HG03139 (cell line): ENCODE measurements around the gene FBF1.
"Not testable (repeated sequence)": the region's sequence is repeated elsewhere in the genome, so short reads cannot be mapped to it uniquely, and the experiment has no call there.

Source experiments
- ATAC-seq: cut with Tn5 transposase; IDR thresholded peaks from one replicate; pipeline ENCODE4 v1.9.1; 2021; ENCODE audit not compliant: unreplicated experiment

FBF1 gene

DNA sequence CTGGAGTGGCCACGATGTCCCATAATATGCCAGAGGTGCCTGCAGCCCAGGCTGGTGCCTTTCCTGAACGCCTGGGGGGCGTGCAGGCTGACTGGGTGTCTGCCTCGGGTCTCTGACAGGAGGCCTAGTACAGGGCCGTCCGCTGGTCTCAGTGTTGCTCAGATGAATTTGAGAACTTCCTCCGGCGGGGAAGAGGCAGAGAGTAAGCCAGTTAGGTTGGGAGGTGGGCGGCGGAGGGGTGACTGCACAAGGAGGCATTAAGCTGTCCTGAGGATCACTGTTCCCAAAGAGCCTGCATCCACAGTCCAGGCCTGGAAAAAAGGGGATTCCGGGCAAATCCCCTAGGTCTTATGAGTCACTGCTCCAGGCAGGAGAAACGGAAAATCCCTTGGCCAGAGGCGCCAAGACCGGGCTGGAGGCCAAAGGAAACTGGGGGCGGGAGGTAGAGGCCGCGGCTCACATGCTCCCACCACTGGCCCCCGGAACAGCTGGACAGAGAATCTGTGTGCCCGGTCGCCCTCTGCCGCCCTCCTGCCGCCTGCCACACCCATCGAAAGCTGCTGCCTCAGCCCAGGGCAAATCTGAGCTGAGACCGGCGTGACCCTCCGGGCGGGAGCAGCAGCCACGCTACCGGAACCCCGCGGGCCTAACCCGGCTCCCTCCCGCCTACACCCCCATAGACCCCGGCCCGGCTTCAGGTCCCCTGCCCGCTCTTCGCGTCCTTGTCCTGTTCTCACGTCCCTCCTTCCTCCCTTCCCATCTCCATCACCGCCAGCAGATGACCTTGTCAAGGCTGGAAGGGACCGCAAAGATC lies 63.7 kb downstream of the FBF1 start:
- no peak for ATAC-seq

DNA sequence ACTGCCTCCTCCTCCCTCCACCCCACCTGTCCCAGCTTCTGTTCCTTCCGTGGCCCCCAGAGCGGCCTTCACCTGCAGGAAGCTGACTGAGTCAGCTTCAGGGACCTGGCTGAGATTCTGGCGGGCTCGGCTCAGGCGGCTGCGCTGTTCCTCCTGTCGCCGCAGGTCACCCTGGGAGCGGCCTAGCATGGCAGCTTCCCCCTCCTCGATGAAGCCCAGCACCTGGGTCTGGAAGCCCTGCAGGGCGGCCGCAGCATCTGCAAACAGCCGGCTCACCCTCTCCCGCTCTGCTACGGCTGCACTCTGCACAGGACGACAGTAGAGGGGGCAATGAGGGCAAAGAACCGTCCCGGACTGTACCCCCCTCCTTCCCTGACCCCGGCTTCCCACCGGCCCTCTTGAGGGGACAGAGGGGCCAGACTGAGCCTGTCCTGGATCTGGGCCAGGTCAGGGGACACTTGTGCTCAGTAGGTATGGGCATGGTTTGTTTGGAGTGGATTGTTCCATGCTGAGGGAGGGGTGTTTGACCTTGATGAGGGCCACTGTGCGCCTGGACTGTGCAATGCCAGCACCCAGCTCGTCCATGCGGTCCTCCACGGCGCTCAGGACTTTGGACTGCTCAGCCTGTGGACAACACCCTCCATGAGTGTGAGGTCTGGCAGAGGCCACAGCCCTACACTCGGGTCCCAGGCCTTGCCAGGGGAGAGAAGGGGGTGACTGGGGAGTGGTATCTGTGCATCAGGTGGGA lies 64.5 kb downstream of the FBF1 start:
- no peak for ATAC-seq

DNA sequence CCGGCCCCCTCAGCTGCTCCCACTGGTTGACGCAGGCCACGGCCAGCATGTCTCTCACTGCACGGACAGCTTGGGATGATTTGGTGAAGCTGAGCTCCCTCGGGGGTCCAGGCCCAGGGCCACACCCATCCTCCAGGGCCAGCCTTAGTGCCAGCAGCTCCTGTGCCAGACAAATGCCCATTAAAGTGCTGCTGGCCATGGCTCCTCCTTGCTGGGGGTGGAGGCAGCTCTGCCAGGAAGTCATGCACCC lies 65.0 kb downstream of the FBF1 start:
- ATAC-seq = no peak

DNA sequence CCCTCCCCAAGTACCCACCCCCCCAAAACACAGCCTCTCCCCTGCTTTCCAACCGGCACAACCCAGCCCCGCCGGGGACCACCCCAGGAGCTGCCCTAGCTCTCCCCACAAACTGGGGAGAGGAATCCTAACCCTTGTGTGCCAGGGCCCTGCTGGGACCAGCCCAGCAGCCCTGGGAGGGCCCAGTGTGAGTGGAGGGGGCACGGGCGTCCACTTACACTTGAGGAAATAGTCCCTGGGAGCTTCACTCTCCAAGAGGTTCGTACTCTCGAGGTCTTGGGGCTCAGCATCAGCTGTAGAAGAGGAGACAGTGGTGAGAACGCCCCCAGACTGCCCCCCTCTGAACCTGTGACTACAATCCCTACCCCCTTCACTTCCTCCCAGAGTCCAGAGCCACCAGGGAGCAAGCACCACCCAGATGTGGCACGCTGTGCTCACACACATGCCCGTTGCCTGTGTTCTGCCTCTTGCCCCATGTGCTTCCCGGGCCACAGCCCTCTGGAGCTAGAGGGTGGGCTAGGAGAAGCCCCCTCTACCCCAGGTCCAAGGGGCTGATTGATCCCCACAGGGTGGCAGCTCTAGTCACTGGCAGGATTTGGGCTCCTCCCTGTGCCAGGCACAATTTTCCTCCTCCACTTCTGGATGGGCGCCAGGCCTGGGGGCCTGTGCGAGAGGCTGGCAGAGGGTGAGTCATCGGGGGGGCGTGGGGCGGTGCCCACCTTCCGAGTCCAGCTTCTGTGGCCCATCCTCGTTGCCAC lies 65.5 kb downstream of the FBF1 start:
- ATAC-seq = no peak

DNA sequence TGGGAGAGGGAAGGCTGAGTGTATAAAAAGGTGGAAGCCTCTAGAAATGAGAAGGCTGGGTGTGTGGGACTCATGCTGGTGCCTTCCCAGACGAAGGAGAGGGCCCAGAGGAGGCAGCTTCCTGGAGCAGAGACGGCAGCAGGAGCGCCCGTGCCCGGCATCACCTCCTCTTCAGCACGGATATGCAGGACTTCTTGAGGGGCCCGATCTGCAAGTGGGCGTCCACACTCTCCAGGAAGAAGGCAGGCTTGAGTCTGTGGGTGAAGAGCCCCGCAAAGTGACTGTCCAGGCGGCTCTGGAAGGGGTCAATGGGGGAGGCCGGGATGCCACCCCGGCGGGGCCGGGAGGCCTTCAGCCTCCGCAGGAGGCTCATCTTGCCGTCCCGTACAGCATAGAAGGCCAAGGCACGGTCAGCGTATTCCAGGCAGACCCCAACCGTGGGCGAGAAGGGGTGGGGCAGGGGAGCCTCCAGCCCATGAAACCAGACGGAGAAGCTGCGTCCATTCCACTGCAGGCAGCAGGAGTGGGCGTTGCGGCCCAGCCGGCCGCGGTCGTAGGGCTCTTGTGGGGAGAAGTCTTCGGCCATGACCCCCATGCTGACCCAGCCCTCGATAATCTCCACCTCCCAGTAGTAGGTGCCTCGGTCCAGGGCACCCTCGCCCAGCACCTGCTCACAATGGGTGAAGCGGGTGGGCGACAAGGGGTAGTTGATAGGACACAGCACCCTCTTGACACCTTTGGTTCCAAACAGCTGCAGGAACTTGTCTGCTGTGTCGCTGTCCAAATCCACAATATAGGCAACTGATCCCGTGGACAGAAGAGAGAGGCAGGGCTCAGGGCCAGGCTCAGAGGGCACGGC lies 66.3 kb downstream of the FBF1 start:
- ATAC-seq = no peak

- no peak for ATAC-seq
Observed at GRCh38 chr17:75873587-75874322, 67.1 kb downstream of the FBF1 start.

- ATAC-seq = no peak
Observed at GRCh38 chr17:75872434-75873351, 68.1 kb downstream of the FBF1 start.

- ATAC-seq = not testable (repeated sequence)
Observed at GRCh38 chr17:75870228-75870627, 70.6 kb downstream of the FBF1 start.

- no peak for ATAC-seq
Observed at GRCh38 chr17:75869282-75870141, 71.3 kb downstream of the FBF1 start.

DNA sequence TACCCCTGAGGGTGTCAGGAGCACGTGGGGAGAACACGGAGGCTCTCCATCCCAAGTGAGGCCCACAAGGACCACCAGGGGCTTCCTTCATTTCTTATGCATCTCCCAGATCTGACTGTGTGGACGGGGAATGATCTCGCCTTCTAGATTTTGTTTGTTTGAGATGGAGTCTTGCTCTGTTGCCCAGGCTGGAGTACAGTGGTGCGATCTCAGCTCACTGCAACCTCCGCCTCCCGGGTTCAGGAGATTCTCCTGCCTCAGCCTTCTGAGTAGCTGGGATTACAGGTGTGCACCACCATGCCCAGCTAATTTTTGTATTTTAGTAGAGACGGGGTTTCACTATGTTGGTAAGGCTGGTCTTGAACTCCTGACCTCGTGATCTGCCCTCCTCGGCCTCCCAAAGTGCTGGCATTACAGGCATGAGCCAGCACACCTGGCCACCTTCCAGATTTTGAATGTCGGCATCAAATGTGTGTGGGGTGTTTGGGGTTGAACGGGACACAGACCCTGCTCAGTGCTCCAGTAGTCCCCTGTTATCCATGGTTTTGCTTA lies 72.0 kb downstream of the FBF1 start:
- ATAC-seq = not testable (repeated sequence)

DNA sequence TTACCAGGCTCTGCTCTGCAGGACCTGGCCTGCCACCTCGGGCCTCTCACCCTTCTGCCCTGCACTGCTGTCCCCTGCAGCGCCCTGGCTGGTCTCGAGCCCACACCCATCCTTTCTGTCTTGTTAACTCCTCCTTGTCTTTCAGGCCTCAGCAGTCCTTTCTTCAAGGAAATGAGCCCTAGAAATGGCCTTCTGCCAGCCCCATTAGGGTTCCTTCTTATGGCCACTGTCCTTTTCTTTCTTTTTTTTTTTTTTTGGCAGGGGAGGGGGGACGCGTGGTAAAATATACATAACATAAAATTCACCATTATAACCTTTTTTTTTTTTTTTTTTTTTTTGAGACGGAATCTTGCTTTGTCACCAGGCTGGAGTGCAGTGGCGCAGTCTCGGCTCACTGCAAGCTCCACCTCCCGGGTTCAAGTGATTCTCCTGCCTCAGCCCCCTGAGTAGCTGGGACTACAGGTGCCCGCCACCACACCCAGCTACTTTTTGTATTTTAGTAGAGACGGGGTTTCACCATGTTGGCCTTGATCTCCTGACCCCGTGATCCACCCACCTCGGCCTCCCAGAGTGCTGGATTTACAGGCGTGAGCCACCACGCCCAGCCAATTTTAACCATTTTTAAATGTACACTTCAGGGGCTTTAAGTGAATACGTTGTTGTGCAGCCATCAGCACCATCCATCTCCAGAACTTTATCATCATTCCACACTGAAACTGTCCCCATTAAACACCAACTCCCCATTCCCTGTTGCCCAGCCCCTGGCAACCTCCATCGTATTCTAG lies 75.2 kb downstream of the FBF1 start:
- ATAC-seq = not testable (repeated sequence)

DNA sequence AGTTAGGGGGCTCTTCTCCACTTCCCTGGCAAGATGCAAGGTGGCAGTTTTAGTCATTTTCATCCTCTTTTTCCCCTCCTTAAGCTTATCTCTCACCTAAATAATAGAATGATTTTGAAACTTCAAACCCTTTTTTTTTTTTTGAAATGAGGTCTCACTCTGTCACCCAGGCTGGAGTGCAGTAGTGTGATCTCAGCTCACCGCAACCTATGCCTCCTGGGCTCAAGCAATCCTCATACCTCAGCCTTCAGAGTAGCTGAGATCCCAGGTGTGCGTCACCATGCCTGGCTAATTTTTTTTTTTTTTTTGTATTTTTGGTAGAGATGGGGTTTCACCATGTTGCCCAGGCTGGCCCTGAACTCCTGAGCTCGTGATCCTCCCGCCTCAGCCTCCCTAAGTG lies 76.0 kb downstream of the FBF1 start:
- not testable (repeated sequence) for ATAC-seq

DNA sequence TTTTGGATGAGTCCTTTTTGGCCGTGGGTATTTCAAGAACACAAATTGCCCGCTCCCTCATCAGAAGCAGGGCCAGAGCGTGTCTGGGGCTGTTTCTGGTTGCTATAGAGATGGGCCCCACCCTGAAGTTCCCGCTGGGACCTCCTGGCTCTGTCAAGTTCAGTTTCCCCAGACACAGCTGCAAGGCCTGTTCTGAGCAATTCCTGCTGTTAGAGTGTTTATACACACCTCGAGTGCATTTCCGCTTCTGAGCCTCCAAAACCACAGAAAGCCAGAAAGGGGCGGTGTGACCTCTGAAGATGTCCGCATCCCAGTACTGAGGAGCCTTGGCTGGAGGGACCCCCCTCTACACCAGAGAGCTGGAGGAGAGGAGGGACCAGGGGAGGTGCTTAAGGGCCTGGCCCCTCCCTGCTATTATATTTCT lies 76.4 kb downstream of the FBF1 start:
- peak; percentile 80 for ATAC-seq

DNA sequence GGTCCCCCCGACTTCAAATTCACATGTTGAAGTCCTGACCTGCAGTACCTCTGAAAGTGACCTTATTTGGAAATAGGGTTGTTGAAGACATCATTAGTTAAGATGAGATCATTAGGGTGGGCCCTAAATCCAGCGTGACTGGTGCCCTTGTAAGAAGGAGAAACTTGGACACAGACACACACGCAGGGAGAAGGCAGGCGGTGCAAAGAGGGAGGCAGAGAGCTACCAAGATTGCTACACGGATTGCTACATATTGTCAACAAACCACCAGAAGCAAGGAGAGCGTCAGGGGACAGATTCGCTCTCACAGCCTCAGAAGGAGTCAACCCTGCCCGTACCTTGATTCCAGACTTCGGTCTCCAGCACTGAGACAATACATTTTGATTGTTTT lies 78.9 kb downstream of the FBF1 start:
- no peak for ATAC-seq
